ENCODE measurements around the gene GCN1.
"Not testable (repeated sequence)": the region's sequence is repeated elsewhere in the genome, so short reads cannot be mapped to it uniquely, and the experiment has no call there.

Gene GCN1

DNA sequence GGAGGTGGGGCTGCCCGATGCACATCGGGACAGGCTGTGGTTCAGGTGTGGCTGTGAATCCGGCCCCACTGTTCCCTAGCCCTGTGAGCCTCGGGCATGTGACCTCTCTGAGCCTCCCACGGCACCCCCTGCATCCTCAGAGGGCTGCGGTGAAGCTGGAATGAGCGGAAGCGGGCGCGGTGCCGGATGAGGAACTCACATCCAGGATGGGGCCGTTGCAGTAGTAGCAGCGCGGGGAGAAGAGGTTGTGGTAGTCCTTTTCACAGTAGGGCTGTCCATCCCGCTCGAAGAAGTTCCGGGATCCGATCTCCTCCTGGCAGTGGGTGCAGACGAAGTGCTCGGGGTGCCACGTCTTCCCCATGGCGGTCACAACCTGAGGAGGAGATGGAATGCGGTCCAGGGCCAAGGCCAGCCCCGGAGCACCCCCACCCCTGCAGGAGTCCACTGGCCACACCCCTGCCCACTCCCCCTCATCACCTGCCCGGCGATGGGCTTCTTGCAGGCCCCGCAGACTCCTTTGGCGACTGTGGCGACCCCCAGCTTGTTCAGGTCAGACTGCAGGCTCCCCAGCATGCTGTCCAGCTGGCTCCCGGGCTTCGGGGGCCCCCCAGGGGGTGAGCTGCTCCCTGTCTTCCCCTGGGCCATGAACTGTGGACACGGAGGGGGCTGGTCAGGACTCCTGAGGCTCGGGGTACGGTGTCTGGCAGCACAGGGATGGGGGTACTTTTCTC, 20.3 kb upstream of the GCN1 start:
- no peak for DNase-seq

DNA sequence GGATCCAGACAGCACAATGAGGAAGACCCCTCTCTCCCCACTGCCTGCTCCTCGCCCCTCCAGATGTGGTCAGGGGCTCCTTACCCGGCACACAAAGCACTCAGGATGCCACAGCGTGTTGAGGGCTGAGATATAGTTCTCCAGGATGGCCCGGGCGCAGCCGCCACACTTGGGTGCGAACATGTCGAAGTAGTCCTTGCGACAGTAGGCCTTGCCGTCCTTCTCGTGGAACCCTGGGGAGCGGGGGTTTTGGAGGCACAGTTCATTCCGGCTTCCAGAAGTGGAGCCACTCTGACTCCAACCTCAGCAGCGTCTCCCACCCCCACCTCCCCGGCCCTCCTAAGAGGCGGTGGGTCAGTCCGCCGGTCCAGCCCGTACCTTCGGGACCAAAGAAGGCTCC, 19.2 kb upstream of the GCN1 start:
- no peak for DNase-seq

- not testable (repeated sequence) for DNase-seq
Observed at GRCh38 chr12:120213182-120213581, 18.7 kb upstream of the GCN1 start.

- no peak for DNase-seq
Observed at GRCh38 chr12:120212301-120212700, 17.8 kb upstream of the GCN1 start.

GRCh38 chr12:120211904-120212283, 17.4 kb upstream of the GCN1 start:
- DNase-seq = no peak

GRCh38 chr12:120211243-120211903, 16.9 kb upstream of the GCN1 start:
- DNase-seq = no peak

- no peak for DNase-seq
Observed at GRCh38 chr12:120209851-120210250, 15.3 kb upstream of the GCN1 start.

- no peak for DNase-seq
Observed at GRCh38 chr12:120207227-120207626, 12.7 kb upstream of the GCN1 start.

- not testable (repeated sequence) for DNase-seq
Observed at GRCh38 chr12:120206781-120207180, 12.3 kb upstream of the GCN1 start.

GRCh38 chr12:120206228-120206627, 11.7 kb upstream of the GCN1 start:
- no peak for DNase-seq

DNA sequence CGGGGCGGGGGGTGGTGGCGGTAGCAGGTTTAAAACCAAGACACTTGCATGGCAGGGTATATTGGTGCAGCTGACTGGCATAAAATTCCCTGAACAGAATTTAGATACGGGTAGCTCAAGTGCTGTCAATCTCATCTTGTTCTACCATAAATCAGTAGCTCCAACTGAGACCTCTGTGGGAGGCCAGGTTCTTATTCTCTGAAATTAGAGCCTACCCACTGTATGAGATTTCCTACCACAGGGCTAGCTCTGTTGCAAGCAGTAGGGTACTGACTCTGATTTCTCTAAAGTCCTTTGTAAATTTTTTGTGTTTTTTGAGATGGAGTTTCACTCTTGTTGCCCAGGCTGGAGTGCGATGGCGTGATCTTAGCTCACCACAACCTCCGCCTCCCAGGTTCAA, 9.7 kb upstream of the GCN1 start:
- DNase-seq = no peak

GRCh38 chr12:120200364-120200800, 5.9 kb upstream of the GCN1 start:
- no peak for DNase-seq

- DNase-seq = no peak
Observed at GRCh38 chr12:120199595-120200306, 5.2 kb upstream of the GCN1 start.

DNA sequence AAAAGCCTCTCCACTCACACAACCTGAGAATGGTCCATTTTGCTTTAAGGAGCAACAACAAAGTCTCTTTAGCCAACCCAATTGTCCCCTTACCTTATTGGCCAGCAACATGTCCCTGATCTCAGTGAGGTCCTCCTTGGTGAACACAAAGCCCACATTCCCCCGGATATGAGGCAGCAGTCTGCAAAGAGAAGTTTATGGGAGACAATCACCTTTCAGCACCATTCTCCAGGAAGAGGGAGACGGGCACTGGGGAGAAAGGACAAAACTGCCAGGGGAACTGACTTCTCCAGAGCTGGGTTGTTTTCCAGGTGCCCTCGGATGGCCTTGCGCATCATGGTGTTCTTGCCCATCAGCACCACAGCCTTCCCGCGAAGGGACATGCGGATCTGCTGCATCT, 4.5 kb upstream of the GCN1 start:
- no peak for DNase-seq

- no peak for DNase-seq
Observed at GRCh38 chr12:120197542-120197887, 3.0 kb upstream of the GCN1 start.

GRCh38 chr12:120196817-120197541, 2.5 kb upstream of the GCN1 start:
- DNase-seq = not testable (repeated sequence)

GRCh38 chr12:120196363-120196762, 1.8 kb upstream of the GCN1 start:
- DNase-seq = no peak

GRCh38 chr12:120194226-120194533, 335 bp downstream of the GCN1 start:
- no peak for DNase-seq

GRCh38 chr12:120193286-120193685, 1.2 kb downstream of the GCN1 start:
- DNase-seq = not testable (repeated sequence)

DNA sequence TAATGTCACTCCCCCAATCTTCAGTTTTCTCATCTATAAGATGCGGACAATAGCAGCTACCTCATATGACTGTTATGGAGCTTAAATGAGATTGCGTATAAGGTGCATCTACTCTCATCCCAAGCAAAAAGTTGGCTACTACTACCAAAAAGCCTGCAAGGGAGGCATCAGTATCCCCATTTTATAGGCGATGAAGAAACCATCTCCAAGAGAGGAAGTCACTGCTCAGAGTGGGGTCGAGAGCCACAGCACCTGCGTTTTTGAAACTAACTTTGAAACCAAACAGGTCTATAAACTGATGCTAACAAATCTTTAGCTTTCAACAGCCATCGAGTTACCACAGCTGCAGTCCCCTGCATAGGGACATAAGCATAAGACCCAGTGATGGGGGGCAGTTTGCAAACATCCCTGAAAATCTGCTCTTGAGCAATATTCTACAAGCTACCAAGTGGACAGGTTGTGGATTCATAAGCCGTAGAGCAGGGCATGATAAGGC, 3.5 kb downstream of the GCN1 start:
- DNase-seq = no peak

DNA sequence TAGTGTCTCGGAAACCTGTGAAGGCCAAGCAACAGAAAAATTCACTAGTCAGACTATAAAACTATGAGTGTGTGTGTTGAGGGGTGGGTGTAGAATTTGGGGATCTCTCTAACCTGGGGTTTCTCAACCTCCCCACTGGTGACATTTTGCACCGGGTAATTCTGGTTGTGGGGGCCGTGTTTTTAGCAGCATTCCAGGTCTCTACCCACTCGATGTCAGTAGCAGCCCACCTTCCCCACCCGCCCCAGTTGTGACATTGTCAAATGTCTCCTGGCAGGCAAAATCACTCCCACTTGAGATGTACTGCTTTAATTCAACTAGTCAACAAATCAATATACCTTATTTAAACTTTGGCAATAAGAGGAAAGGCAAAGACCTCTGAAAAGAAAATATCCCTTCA, 4.1 kb downstream of the GCN1 start:
- no peak for DNase-seq

GRCh38 chr12:120186654-120187053, 7.9 kb downstream of the GCN1 start:
- DNase-seq = no peak

- DNase-seq = no peak
Observed at GRCh38 chr12:120183211-120183631, 11.3 kb downstream of the GCN1 start.

Measured in DMS153 (cell line).